Measurements from ENCODE around the gene NAA16.

NAA16 gene

GRCh38 chr13:41426047-41426446 lies 115.0 kb downstream of the NAA16 start:
- TF ChIP-seq POLR2AphosphoS5 (IDR thresholded peaks at IDR 0.05; ENCODE audit: borderline replicate concordance, low read depth, low read length) (no peak), EZH2 (IDR thresholded peaks at IDR 0.05) (no peak), FOXP2 (optimal IDR thresholded peaks at IDR 0.05; ENCODE audit: control extremely low read depth, extremely low read length, insufficient read depth) (no peak)
- no peaks in the 10 kb centered on the region for H3K36me3 ChIP-seq (ENCODE audit: insufficient read depth, low read length)
- no peak overlapping the region for H3K27ac ChIP-seq
- no peak overlapping the region for H3K9ac ChIP-seq (ENCODE audit: insufficient read length)
- no peak overlapping the region for H3K4me3 ChIP-seq
- H3K9me3 ChIP-seq (ENCODE audit: low read depth, low read length), result no peaks in the 10 kb centered on the region
- DNase-seq (ENCODE audit: low read depth, low spot score), result no peak
